ENCODE data around the gene CNTNAP2. TPM values are rescaled to one million over a fixed set of nuclear protein-coding genes. Genes with fewer than 3 reads are reported as not detected.

The CNTNAP2 gene
- polyA plus RNA-seq, 1 experiment: not detected

- no peaks in the 10 kb centered on the region for H3K27me3 ChIP-seq (ENCODE audit: control insufficient read depth, insufficient read depth, low read length)
- no peaks in the 10 kb centered on the region for H3K36me3 ChIP-seq (ENCODE audit: control insufficient read depth, insufficient read depth, low read length)
- no peak for DNase-seq (ENCODE audit: low read depth)
- no peak for TF ChIP-seq CTCF (IDR thresholded peaks at IDR 0.05; ENCODE audit: insufficient read depth, low read depth, low read length)
- ChIA-PET POLR2A (no interaction called here), CTCF (no interaction called here)
- H3K4me3 ChIP-seq (ENCODE audit: low read depth, low read length): no peak overlapping the region
Observed at GRCh38 chr7:146345251-146345650, 228.7 kb downstream of the CNTNAP2 start.

GRCh38 chr7:146346096-146346495, 229.5 kb downstream of the CNTNAP2 start:
- TF ChIP-seq CTCF (IDR thresholded peaks at IDR 0.05; ENCODE audit: insufficient read depth, low read depth, low read length): no peak
- Histone ChIP-seq H3K4me3 (ENCODE audit: low read depth, low read length) (no peak overlapping the region), H3K27me3 (ENCODE audit: control insufficient read depth, insufficient read depth, low read length) (no peaks in the 10 kb centered on the region), H3K36me3 (ENCODE audit: control insufficient read depth, insufficient read depth, low read length) (no peaks in the 10 kb centered on the region)
- CTCF ChIA-PET: no interaction called here
- no peak for DNase-seq (ENCODE audit: low read depth)
- POLR2A ChIA-PET: no interaction called here

GRCh38 chr7:146355216-146355615, 238.6 kb downstream of the CNTNAP2 start:
- H3K4me3 ChIP-seq (ENCODE audit: low read depth, low read length): no peak overlapping the region
- no peak for TF ChIP-seq CTCF (IDR thresholded peaks at IDR 0.05; ENCODE audit: insufficient read depth, low read depth, low read length)
- no peak for DNase-seq (ENCODE audit: low read depth)
- H3K27me3 ChIP-seq (ENCODE audit: control insufficient read depth, insufficient read depth, low read length): no peaks in the 10 kb centered on the region
- POLR2A ChIA-PET: no interaction called here
- no peaks in the 10 kb centered on the region for H3K36me3 ChIP-seq (ENCODE audit: control insufficient read depth, insufficient read depth, low read length)
- CTCF ChIA-PET: no interaction called here

- no peaks in the 10 kb centered on the region for H3K27me3 ChIP-seq (ENCODE audit: control insufficient read depth, insufficient read depth, low read length)
- POLR2A ChIA-PET: no interaction called here
- no peak for DNase-seq (ENCODE audit: low read depth)
- no peak overlapping the region for H3K4me3 ChIP-seq (ENCODE audit: low read depth, low read length)
- no peaks in the 10 kb centered on the region for H3K36me3 ChIP-seq (ENCODE audit: control insufficient read depth, insufficient read depth, low read length)
- CTCF ChIA-PET: no interaction called here
- no peak for TF ChIP-seq CTCF (IDR thresholded peaks at IDR 0.05; ENCODE audit: insufficient read depth, low read depth, low read length)
Observed at GRCh38 chr7:146359176-146359575, 242.6 kb downstream of the CNTNAP2 start.

DNA sequence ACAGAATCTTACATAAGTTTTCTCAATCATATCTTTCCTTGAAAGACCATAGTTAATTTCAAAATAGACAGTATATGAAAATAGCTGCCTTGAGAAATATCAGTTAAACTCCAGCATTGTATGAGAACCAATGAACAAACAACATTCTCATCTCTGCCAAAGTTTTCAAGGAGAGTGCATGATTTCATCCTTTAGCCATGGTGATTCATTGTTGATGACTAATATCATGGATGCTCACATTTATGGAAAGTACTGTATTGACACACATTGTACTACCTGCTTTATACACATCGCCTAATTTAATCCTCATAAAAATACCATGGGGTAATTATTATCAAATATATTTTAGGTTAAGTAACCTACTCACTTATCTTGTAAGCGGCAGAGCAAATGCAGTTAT, 250.3 kb downstream of the CNTNAP2 start:
- Histone ChIP-seq H3K4me3 (ENCODE audit: low read depth, low read length) (no peak overlapping the region), H3K36me3 (ENCODE audit: control insufficient read depth, insufficient read depth, low read length) (no peaks in the 10 kb centered on the region), H3K27me3 (ENCODE audit: control insufficient read depth, insufficient read depth, low read length) (no peaks in the 10 kb centered on the region)
- TF ChIP-seq CTCF (IDR thresholded peaks at IDR 0.05; ENCODE audit: insufficient read depth, low read depth, low read length): no peak
- POLR2A ChIA-PET: no interaction called here
- CTCF ChIA-PET: no interaction called here
- no peak for DNase-seq (ENCODE audit: low read depth)

All from BJ (cell line).